ACC112 (cell line): ENCODE results near the gene ZNF140.
A peak's percentile ranks its signal among the peaks of the same experiment; 100 is the strongest.

Experiments used
- H2AFZ ChIP-seq: fragments of 200-600 bp; sonication (generic); one replicate; pipeline ENCODE4 v1.6.0; 2017; ENCODE audit warnings: antibody characterized with exemption, low read length; ENCODE audit not compliant: unreplicated experiment
- H3K27ac ChIP-seq: fragments of 200-600 bp; sonication (generic); 2 replicates; pipeline ENCODE4 v1.5.1; 2014; ENCODE audit warnings: low read depth, mild to moderate bottlenecking, antibody characterized with exemption, low read length, moderate library complexity
- H3K27me3 ChIP-seq: fragments of 200-600 bp; sonication (generic); 2 replicates; pipeline ENCODE4 v1.6.1; 2014; ENCODE audit warnings: mild to moderate bottlenecking, antibody characterized with exemption, low read length, moderate library complexity, mixed read lengths; ENCODE audit not compliant: insufficient read depth
- H3K36me3 ChIP-seq: fragments of 200-600 bp; sonication (generic); 2 replicates; pipeline ENCODE4 v1.6.1; 2016; ENCODE audit warnings: mild to moderate bottlenecking, antibody characterized with exemption, low read length, moderate library complexity, mixed read lengths; ENCODE audit not compliant: insufficient read depth
- H3K4me1 ChIP-seq: fragments of 200-600 bp; sonication (generic); one replicate; pipeline ENCODE4 v1.6.1; 2016; ENCODE audit warnings: low read length, mixed read lengths; ENCODE audit not compliant: insufficient read depth, unreplicated experiment, control insufficient read depth
- H3K4me3 ChIP-seq: fragments of 200-600 bp; sonication (generic); 2 replicates; pipeline ENCODE4 v1.5.1; 2014; ENCODE audit warnings: mild to moderate bottlenecking, low read depth, low read length
- H3K79me2 ChIP-seq: fragments of 200-600 bp; sonication (generic); one replicate; pipeline ENCODE4 v1.6.0; 2016; ENCODE audit warnings: low read length; ENCODE audit not compliant: control insufficient read depth, unreplicated experiment, insufficient read depth

The ZNF140 gene

GRCh38 chr12:133130038-133130807 lies 49.5 kb downstream of the ZNF140 start, which contains the start of the genes ZNF10 and ZNF891:
Gene ZNF10 (plus strand): TSS chr12:133130627. CDS start chr12:133144493, 13,866 bp downstream.
Gene ZNF891 (minus strand): TSS chr12:133130274. CDS start chr12:133121918, 8,356 bp downstream.
- H3K4me3 ChIP-seq, result peak within 1 kb of the TSS; percentile 97
- peak within 1 kb of the TSS; percentile 96 for H2AFZ ChIP-seq
- H3K36me3 ChIP-seq, result peaks cover 39% of the 10 kb centered on the region
- peaks cover 4% of the 10 kb centered on the region for H3K4me1 ChIP-seq
- H3K79me2 ChIP-seq, result peaks cover 17% of the 10 kb centered on the region
- H3K27ac ChIP-seq, result peak within 1 kb of the TSS; percentile 93
- H3K27me3 ChIP-seq, result no peaks in the 10 kb centered on the region

- peaks cover 13% of the 10 kb centered on the region for H3K79me2 ChIP-seq
- H3K4me1 ChIP-seq, result peaks cover 4% of the 10 kb centered on the region
- H3K36me3 ChIP-seq, result peaks cover 39% of the 10 kb centered on the region
- no peaks in the 10 kb centered on the region for H3K27me3 ChIP-seq
- peak overlapping the region; percentile 93 for H3K27ac ChIP-seq
- peak overlapping the region; percentile 97 for H3K4me3 ChIP-seq
- H2AFZ ChIP-seq, result peak overlapping the region; percentile 96
Observed at GRCh38 chr12:133130808-133131128, 50.0 kb downstream of the ZNF140 start.

- H3K27ac ChIP-seq, result no peak overlapping the region
- peaks cover 71% of the 10 kb centered on the region for H3K36me3 ChIP-seq
Observed at GRCh38 chr12:133135747-133136146, 55.0 kb downstream of the ZNF140 start.

GRCh38 chr12:133145981-133146380 lies 65.3 kb downstream of the ZNF140 start:
- no peaks in the 10 kb centered on the region for H3K27me3 ChIP-seq
- no peak overlapping the region for H3K27ac ChIP-seq
- H2AFZ ChIP-seq, result no peak overlapping the region
- no peaks in the 10 kb centered on the region for H3K4me1 ChIP-seq
- H3K79me2 ChIP-seq, result no peaks in the 10 kb centered on the region
- H3K4me3 ChIP-seq, result no peak overlapping the region
- H3K36me3 ChIP-seq, result peaks cover 80% of the 10 kb centered on the region

More at GRCh38 chr12:133135747-133136146, 55.0 kb downstream of the ZNF140 start:
- H3K27me3 ChIP-seq, result no peaks in the 10 kb centered on the region
- no peak overlapping the region for H2AFZ ChIP-seq
- peaks cover 9% of the 10 kb centered on the region for H3K79me2 ChIP-seq
- H3K4me1 ChIP-seq, result peaks cover 4% of the 10 kb centered on the region
- H3K4me3 ChIP-seq, result no peak overlapping the region

GRCh38 chr12:133156125-133156690 lies 75.5 kb downstream of the ZNF140 start:
- H3K4me3 ChIP-seq, result no peak overlapping the region
- H3K36me3 ChIP-seq, result peaks cover 75% of the 10 kb centered on the region
- H3K27me3 ChIP-seq, result no peaks in the 10 kb centered on the region
- H3K27ac ChIP-seq, result no peak overlapping the region
- H3K4me1 ChIP-seq, result no peaks in the 10 kb centered on the region
- no peaks in the 10 kb centered on the region for H3K79me2 ChIP-seq
- H2AFZ ChIP-seq, result no peak overlapping the region
